SK-N-MC (cell line): ENCODE results near the gene KCNB1.

Experiments used
- DNase-seq: peaks from one replicate; pipeline ENCODE4 v3.0.0-alpha.2; 2011; ENCODE audit warnings: low read depth, low spot score
- H3K27ac ChIP-seq: fragments of 200-600 bp; sonication (generic); 2 replicates; pipeline ENCODE4 v1.5.1; 2016; ENCODE audit warnings: mixed run types
- H3K36me3 ChIP-seq: fragments of 200-600 bp; sonication (generic); 2 replicates; pipeline ENCODE4 v1.6.1; 2017; ENCODE audit warnings: antibody characterized with exemption, low read length, mixed read lengths; ENCODE audit not compliant: insufficient read depth
- H3K4me3 ChIP-seq: fragments of 200-600 bp; sonication (generic); 2 replicates; pipeline ENCODE4 v1.5.1; 2016
- H3K9ac ChIP-seq: fragments of 200-600 bp; sonication (generic); 2 replicates; pipeline ENCODE4 v1.8.0; 2017; ENCODE audit warnings: mixed run types, mixed read lengths; ENCODE audit not compliant: insufficient read length
- H3K9me3 ChIP-seq: fragments of 200-600 bp; sonication (generic); 2 replicates; pipeline ENCODE4 v1.6.1; 2017; ENCODE audit warnings: low read depth, mild to moderate bottlenecking, antibody characterized with exemption, low read length, moderate library complexity, mixed read lengths
- EZH2 ChIP-seq: fragments of 200-600 bp; sonication (generic); IDR thresholded peaks from one replicate; pipeline ENCODE4 v1.6.1; 2017; ENCODE audit warnings: antibody characterized with exemption
- FOXP2 ChIP-seq: optimal IDR thresholded peaks from 2 replicates; pipeline ENCODE3; 2011; ENCODE audit warnings: mild to moderate bottlenecking, moderate library complexity; ENCODE audit not compliant: insufficient read depth; ENCODE audit errors: extremely low read length, control extremely low read depth
- POLR2AphosphoS5 ChIP-seq: IDR thresholded peaks from 2 replicates; pipeline ENCODE4 v1.6.1; 2012; ENCODE audit warnings: mild to moderate bottlenecking, low read depth, low read length, borderline replicate concordance

KCNB1 gene

DNA sequence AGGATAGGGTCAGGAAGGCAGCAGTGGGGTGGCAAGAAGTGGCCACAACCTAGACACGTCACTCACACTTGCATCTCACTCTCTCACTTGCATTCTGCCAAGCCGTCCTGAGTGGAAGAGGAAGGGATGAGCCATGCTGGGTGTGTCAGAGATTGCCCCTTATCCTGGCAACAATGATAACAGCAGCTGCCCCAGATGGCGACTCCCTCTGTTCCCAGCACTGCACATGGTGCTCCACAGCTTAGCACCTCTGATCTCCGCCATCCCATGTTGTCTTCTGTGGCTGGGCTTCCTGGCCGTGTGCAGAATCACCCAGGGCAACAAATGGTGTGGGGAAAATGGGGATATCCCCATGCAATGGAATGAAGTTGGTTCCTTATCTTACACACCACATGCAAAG is 11.1 kb downstream of the KCNB1 start:
- Histone ChIP-seq H3K9ac (no peak overlapping the region), H3K36me3 (no peaks in the 10 kb centered on the region)
- no peak for DNase-seq

DNA sequence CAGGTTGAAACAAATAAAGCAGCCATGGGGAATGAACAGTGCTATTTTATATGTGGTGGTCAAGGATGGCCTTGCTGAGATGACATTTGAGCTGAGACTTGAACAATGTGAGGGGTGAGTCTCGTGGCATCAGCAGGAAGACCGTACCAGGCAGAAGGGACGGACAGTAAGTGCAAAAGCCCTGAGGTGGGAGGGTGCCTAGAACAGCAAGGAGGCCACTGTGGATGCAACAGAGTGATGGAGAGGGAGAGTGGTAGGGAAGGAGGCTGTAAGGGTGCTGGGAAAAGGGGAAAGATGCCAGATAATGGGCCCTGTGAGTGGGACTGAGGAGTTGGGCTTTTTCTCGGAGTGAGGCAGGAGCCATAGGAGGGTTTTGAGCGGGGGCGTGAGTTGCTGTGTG is 11.5 kb downstream of the KCNB1 start:
- no peak for DNase-seq
- Histone ChIP-seq H3K4me3 (no peak overlapping the region), H3K9me3 (no peaks in the 10 kb centered on the region), H3K9ac (no peak overlapping the region), H3K36me3 (no peaks in the 10 kb centered on the region), H3K27ac (no peak overlapping the region)
- no peak for TF ChIP-seq EZH2
- TF ChIP-seq FOXP2, result no peak
- no peak for TF ChIP-seq POLR2AphosphoS5

More for the DNA sequence above, 11.1 kb downstream of the KCNB1 start:
- no peak for TF ChIP-seq POLR2AphosphoS5
- TF ChIP-seq FOXP2, result no peak
- no peak for TF ChIP-seq EZH2
- Histone ChIP-seq H3K9me3 (no peaks in the 10 kb centered on the region), H3K27ac (no peak overlapping the region), H3K4me3 (no peak overlapping the region)

DNA sequence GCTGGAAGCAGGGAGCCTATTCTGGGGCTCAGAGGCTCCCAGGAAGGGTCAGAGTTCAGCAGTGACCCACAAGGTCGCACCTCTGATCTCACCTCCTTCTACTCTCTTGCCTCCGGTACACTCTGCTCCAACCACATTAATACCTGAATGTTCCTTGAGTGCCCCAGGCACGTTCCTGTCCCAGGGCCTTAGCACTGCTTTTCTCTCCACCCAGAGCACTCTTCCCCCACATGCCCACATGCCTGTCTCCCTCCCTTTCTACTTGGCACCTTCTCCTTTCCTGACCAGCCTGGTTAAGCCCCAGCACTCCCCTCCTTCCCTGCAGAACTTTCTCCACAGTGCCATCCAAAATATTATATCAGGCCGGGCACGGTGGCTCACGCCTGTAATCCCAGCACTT is 13.4 kb downstream of the KCNB1 start:
- Histone ChIP-seq H3K27ac (no peak overlapping the region), H3K4me3 (no peak overlapping the region), H3K9me3 (no peaks in the 10 kb centered on the region), H3K36me3 (no peaks in the 10 kb centered on the region), H3K9ac (no peak overlapping the region)
- no peak for DNase-seq
- TF ChIP-seq FOXP2, result no peak
- TF ChIP-seq POLR2AphosphoS5, result no peak
- no peak for TF ChIP-seq EZH2

DNA sequence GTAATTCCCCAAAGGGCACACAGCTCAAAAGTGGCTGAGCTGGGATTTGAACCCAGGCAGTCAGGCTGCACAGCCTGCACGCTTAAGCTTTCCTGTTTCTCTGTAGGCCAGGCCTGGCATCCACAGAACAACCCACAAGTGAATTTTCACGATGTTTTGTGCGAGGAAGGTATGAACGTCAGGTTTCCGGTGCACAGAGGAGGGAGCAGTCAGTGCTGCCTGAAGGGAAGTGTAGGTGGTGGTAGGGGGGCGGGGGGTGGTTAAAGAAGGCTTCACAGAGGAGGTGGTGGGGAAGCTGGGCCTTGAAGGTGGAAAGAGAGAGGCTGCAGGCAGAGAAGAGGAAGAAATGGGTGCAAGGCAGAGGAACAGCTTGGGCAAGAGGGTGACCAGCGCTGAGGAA is 14.1 kb downstream of the KCNB1 start:
- DNase-seq, result no peak
- Histone ChIP-seq H3K4me3 (no peak overlapping the region), H3K36me3 (no peaks in the 10 kb centered on the region), H3K27ac (no peak overlapping the region), H3K9ac (no peak overlapping the region), H3K9me3 (no peaks in the 10 kb centered on the region)
- TF ChIP-seq EZH2, result no peak
- TF ChIP-seq FOXP2, result no peak
- no peak for TF ChIP-seq POLR2AphosphoS5

DNA sequence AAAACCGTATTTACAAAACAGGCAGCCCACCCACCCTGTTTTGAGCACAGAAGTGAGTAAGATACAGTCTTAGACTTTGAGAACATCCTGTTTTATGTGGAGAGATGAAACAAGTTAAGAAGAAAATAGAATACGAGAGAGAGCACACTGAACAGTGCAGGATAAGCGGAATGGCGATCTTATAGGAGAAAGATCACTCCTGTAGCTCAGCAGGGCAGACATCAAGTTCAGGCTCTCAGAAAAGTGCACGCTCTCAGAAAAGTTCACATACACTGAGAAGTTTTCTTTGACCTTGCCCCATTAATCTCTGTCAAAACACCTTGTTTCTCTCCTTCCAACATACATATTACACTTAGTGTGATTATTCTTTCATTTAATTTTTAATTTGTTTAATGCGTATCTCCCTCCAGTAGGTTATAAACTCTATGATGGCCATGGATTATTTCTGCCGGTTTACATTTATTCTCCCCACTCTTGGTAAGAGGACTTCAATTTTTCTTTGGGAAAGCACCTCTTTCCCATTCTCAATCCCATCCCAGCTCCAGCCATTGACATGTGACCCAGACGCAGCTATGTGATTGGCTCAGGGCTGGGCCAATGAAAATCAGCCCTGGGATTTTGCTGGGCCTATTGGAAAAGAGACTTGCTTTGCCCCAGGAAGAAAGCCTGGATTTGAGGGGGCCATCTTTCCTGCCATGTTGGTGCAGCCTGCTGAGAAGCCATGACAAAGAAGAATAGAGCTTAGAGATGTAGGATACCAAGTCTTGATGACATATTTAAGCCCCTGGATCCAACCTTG is 16.2 kb downstream of the KCNB1 start:
- TF ChIP-seq FOXP2 (no peak), POLR2AphosphoS5 (no peak), EZH2 (no peak)
- Histone ChIP-seq H3K27ac (no peak overlapping the region), H3K9ac (no peak overlapping the region), H3K9me3 (no peaks in the 10 kb centered on the region), H3K4me3 (no peak overlapping the region), H3K36me3 (no peaks in the 10 kb centered on the region)
- no peak for DNase-seq

DNA sequence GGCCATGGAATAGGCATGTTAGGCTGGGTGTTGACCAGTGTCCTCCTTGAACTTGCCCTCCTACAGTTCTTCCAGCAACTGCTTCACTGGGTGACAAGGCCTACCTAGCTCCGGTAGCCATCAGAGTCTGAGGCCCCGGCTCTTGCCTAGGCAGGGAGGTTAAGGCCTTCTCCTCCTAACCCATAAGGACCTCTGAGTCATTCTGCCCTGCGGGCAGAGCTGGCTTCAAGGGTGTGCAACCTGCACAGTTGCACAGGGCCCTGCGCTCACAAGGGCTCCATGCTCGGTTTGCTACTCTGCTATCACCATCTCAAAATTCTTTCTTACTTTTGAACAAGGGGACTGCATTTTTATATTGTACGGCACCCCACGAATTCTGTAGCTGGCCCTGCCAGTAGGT is 17.9 kb downstream of the KCNB1 start:
- no peaks in the 10 kb centered on the region for H3K9me3 ChIP-seq
- no peak overlapping the region for H3K9ac ChIP-seq
- H3K36me3 ChIP-seq, result no peaks in the 10 kb centered on the region
- DNase-seq, result no peak
- no peak for TF ChIP-seq POLR2AphosphoS5
- TF ChIP-seq FOXP2, result no peak
- TF ChIP-seq EZH2, result no peak
- H3K4me3 ChIP-seq, result no peak overlapping the region
- no peak overlapping the region for H3K27ac ChIP-seq

DNA sequence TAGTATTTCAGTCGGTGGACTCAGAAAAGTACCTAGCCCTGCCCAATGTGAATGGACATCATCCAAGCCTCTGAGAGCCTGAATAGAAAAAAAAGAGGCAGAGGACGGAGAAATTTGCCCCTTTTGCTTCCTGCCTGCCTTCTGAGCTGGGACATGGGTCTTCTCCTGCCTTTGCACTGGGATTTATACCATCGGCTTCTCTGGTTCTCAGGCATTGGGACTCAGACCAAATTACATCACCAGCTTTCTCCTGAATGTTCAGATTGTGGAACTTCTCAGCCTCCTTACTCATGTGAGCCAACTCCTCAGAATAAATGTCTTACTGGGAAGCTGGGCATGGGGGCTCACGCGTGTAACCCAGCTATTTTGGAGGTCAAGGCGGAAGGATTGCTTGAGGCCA is 19.8 kb downstream of the KCNB1 start:
- TF ChIP-seq EZH2 (no peak), POLR2AphosphoS5 (no peak), FOXP2 (no peak)
- Histone ChIP-seq H3K4me3 (no peak overlapping the region), H3K27ac (no peak overlapping the region), H3K9me3 (no peaks in the 10 kb centered on the region), H3K36me3 (no peaks in the 10 kb centered on the region), H3K9ac (no peak overlapping the region)
- DNase-seq, result no peak

DNA sequence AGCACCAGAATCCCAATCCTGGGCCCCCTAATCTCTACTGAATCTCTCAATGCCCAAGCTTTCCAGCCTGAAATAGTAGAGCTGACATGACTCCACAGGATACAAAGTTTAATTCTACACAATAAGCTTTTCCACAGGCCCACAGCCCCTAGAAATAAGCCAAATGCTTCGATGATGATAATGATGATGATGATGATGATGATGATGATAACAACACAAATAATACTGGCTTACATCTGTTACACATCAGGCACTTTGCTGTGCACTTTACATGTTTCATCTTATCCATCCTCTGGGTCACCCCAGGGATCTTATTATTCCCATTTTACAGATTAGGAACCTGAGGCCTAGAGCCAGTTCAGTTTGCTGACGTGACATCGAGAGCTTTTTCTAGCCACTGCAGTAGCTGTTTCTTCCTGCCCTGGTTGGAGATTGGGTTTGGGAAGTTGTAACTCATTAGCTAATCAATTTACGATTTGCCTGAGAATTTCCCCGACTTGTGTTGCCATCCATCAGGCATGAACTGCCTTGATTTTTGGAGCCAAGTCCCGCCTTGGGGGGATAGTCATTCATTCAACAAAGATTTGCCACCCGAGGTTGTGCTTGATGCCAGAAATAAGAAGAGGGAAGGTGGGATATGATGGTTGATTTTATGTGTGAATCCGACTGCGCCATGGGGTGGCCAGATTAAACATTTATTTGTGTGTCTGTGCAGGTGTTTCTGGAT is 20.4 kb downstream of the KCNB1 start:
- TF ChIP-seq FOXP2, result no peak
- TF ChIP-seq POLR2AphosphoS5, result no peak
- no peak for TF ChIP-seq EZH2
- no peak for DNase-seq
- H3K9ac ChIP-seq, result no peak overlapping the region

DNA sequence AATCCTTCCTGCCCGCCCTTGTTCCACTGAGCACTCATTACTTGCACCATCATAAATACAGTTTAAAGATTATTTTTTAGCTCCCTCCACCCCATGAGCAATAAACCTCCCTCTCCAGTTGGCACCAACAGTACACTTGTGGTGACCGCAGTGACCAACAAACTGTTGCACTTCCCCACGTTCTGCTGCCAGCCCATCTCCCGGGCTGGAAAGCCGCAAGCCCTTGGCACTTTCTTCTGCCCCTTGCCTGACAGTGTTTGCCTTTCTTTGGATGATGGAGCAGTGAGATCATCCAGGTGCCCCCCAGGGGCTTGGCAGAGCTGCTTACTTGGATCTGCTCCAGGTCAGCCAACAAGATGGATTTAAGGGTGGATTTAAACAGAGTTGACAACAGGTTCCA is 21.6 kb downstream of the KCNB1 start:
- H3K9ac ChIP-seq, result no peak overlapping the region
- DNase-seq, result no peak
- H3K4me3 ChIP-seq, result no peak overlapping the region
- H3K27ac ChIP-seq, result no peak overlapping the region
- H3K9me3 ChIP-seq, result no peaks in the 10 kb centered on the region
- no peaks in the 10 kb centered on the region for H3K36me3 ChIP-seq
- TF ChIP-seq POLR2AphosphoS5 (no peak), FOXP2 (no peak), EZH2 (no peak)

More for the DNA sequence above, 20.4 kb downstream of the KCNB1 start:
- Histone ChIP-seq H3K36me3 (no peaks in the 10 kb centered on the region), H3K4me3 (no peak overlapping the region), H3K27ac (no peak overlapping the region), H3K9me3 (no peaks in the 10 kb centered on the region)
